Smooth muscle cell (in vitro differentiated cells): Measurements from ENCODE around the gene RCBTB1. TPM values are rescaled to one million over a fixed set of nuclear protein-coding genes. Genes with fewer than 3 reads are reported as not detected.

Experiments used
- DNase-seq: peaks from one replicate; lab custom pipeline; 2025; ENCODE audit not compliant: unreplicated experiment; lab: John Stamatoyannopoulos, UW
- H2AFZ ChIP-seq: fragments of 200-600 bp; sonication (generic); 2 replicates; pipeline ENCODE4 v1.6.0; 2016; ENCODE audit warnings: antibody characterized with exemption, low read depth, mild to moderate bottlenecking
- H3F3A ChIP-seq: fragments of 200-600 bp; sonication (generic); 2 replicates; pipeline ENCODE4 v1.6.0; 2017; ENCODE audit warnings: antibody characterized with exemption, low read depth
- H3K27ac ChIP-seq: fragments of 200-600 bp; sonication (generic); 2 replicates; pipeline ENCODE4 v1.5.1; 2016; ENCODE audit warnings: low read depth, mild to moderate bottlenecking
- H3K27me3 ChIP-seq: fragments of 200-600 bp; sonication (generic); 2 replicates; pipeline ENCODE4 v1.6.1; 2016; ENCODE audit warnings: low read depth, mild to moderate bottlenecking
- H3K36me3 ChIP-seq: fragments of 200-600 bp; sonication (generic); 2 replicates; pipeline ENCODE4 v1.5.1; 2016; ENCODE audit warnings: low read depth
- H3K4me1 ChIP-seq: fragments of 200-600 bp; sonication (generic); 2 replicates; pipeline ENCODE4 v1.5.1; 2016; ENCODE audit warnings: low read depth
- H3K4me2 ChIP-seq: fragments of 200-600 bp; sonication (generic); 2 replicates; pipeline ENCODE4 v1.6.0; 2016; ENCODE audit warnings: mild to moderate bottlenecking
- H3K4me3 ChIP-seq: fragments of 200-600 bp; sonication (generic); 2 replicates; pipeline ENCODE4 v1.5.1; 2016; ENCODE audit warnings: mild to moderate bottlenecking
- H3K79me2 ChIP-seq: fragments of 200-600 bp; sonication (generic); 2 replicates; pipeline ENCODE4 v1.6.0; 2016; ENCODE audit warnings: low read depth, mild to moderate bottlenecking
- H3K9ac ChIP-seq: fragments of 200-600 bp; sonication (generic); 2 replicates; pipeline ENCODE4 v1.6.0; 2016; ENCODE audit warnings: low read depth
- H3K9me3 ChIP-seq: fragments of 200-600 bp; sonication (generic); replicated peaks from 2 replicates; pipeline ENCODE4 v1.5.1; 2016; ENCODE audit warnings: low read depth
- H4K20me1 ChIP-seq: fragments of 200-600 bp; sonication (generic); 2 replicates; pipeline ENCODE4 v1.6.0; 2016; ENCODE audit warnings: low read depth
- CTCF ChIP-seq: fragments of 200-600 bp; sonication (generic); IDR thresholded peaks from 2 replicates; pipeline ENCODE4 v1.5.1; 2017; ENCODE audit warnings: borderline replicate concordance, mild to moderate bottlenecking, antibody characterized with exemption; ENCODE audit not compliant: insufficient read depth, poor library complexity, severe bottlenecking
- WGBS: methylation state at CpG from one replicate; pipeline ENCODE4 v1.1.7; 2016; ENCODE audit warnings: low lambda C conversion rate; 5-methylcytosine and 5-hydroxymethylcytosine counted together
- polyA plus RNA-seq: library from polyadenylated mRNA; unstranded; fragments of >200 nt; fragmentation: Nextera tagmentation; extraction: Ambion mirVana; gene quantifications from 2 replicates; pipeline ENCODE4 v1.2.1, GENCODE V29; 2016
- total RNA-seq: library from RNA; depleted of rRNA; stranded (reverse); fragments of >200 nt; gene quantifications from 2 replicates; pipeline ENCODE4 v1.2.3, GENCODE V29; 2014

Gene RCBTB1
- total and polyA plus RNA-seq, 2 experiments from 2014 or later, result 10.7 to 26.8 TPM

DNA sequence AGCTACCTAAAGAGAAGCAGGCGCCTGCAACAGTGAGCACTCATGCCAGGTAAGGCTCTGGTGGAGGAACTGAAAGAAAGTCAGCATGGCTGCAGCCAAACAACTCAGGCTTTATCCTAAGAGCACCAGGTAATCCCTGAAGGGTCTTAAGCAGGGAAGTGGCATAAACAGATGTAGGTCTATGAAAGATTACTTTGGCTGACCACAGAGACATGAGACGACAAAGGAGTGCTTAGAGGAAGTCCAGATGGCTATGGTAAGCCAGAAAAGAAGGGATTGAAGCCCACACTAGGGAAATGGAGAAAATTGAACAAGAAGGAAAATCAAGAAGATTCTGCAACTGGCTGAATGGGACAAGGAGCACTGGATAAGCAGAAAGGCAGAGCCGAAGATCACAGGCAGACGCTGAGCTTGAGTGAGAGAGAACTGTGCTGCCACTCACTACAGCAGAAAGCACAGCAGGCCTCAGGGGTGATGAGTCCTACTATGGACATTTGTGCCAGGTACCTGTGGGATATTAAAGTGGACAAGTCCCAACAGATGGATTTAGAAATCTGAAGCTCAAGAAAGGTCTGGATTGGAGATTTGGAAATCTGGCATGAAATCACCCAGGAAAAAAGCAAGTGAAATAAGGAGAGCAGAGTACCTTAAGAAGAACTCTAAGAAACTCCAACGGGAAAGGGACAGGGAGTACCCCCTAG is 4.2 kb downstream of the RCBTB1 start:
- whole genome bisulfite sequencing, result 86% methylated on average over 5 of the region's 5 CpGs
- no peak for TF ChIP-seq CTCF
- H3K4me2 ChIP-seq, result no peak overlapping the region

GRCh38 chr13:49579501-49579900 is 5.9 kb downstream of the RCBTB1 start:
- H3K9me3 ChIP-seq, result no peaks in the 10 kb centered on the region
- no peaks in the 10 kb centered on the region for H3K27me3 ChIP-seq
- H4K20me1 ChIP-seq, result no peaks in the 10 kb centered on the region
- TF ChIP-seq CTCF, result no peak
- H2AFZ ChIP-seq, result no peak overlapping the region
- 68% methylated on average over 3 of the region's 3 CpGs for WGBS
- no peak overlapping the region for H3K9ac ChIP-seq
- peaks cover 6% of the 10 kb centered on the region for H3K4me1 ChIP-seq
- no peak overlapping the region for H3K4me3 ChIP-seq
- H3K4me2 ChIP-seq, result no peak overlapping the region
- H3K36me3 ChIP-seq, result no peaks in the 10 kb centered on the region
- H3F3A ChIP-seq, result no peaks in the 10 kb centered on the region
- DNase-seq, result no peak
- peaks cover 5% of the 10 kb centered on the region for H3K79me2 ChIP-seq
- H3K27ac ChIP-seq, result no peak overlapping the region

More for the DNA sequence above, 4.2 kb downstream of the RCBTB1 start:
- Histone ChIP-seq H4K20me1 (no peaks in the 10 kb centered on the region), H3K36me3 (no peaks in the 10 kb centered on the region), H3F3A (no peaks in the 10 kb centered on the region), H3K27me3 (no peaks in the 10 kb centered on the region), H2AFZ (no peak overlapping the region), H3K4me1 (peaks cover 10% of the 10 kb centered on the region), H3K79me2 (peaks cover 5% of the 10 kb centered on the region), H3K9ac (no peak overlapping the region), H3K27ac (no peak overlapping the region), H3K4me3 (no peak overlapping the region), H3K9me3 (no peaks in the 10 kb centered on the region)
- no peak for DNase-seq

DNA sequence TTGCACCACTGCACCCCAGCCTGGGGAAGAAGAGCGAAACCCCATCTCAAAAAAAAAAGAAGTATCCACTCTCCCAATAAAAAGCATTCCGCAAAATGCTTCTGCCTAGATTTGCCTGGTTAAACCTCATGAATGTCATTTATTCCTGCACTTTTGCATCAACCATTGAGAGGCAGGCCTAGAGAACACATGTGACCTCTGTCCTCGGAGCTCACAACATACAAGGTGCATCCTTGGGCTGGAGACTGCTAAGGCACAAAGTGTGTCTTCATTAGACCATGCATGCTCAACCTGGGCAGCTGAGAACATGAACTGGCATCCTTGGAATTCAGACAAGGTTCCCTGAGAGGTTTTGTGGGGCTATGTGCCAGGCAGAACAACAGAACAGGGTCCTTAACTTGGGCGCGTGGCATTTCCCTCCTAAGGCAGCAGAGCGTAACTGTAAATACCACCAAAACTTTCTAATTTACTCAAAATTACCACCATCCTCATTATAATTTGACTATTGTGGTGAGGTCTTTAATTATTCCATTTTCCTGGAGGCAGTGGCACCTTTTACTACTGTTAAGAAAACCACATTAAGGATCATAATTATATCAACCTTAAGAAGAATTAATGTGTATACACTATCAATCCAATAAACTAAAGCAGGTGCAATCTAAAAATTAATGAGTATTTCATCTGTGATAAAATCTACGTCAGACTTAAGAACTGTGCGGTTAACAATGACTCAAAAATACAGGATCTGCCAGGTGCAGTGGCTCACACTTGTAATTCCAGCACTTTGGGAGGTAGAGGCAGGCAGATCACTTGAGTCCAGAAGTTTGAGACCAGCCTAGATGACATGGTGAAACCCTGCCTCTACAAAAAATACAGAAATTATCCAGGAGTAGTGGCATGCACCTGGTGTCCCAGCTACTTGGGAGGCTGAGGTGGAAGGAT is 13.8 kb downstream of the RCBTB1 start:
- Histone ChIP-seq H3K9ac (no peak overlapping the region), H3K79me2 (no peaks in the 10 kb centered on the region), H3K4me2 (no peak overlapping the region), H3K36me3 (peaks cover 4% of the 10 kb centered on the region), H3K27me3 (no peaks in the 10 kb centered on the region), H3K4me1 (no peaks in the 10 kb centered on the region), H2AFZ (no peak overlapping the region), H4K20me1 (no peaks in the 10 kb centered on the region), H3K9me3 (no peaks in the 10 kb centered on the region), H3K4me3 (no peak overlapping the region), H3F3A (no peaks in the 10 kb centered on the region), H3K27ac (no peak overlapping the region)
- no peak for DNase-seq
- 95% methylated on average over 8 of the region's 8 CpGs for WGBS
- no peak for TF ChIP-seq CTCF
